Stimulated activated naive CD8-positive, alpha-beta T cell treated with anti-CD3 and anti-CD28 coated beads, Interleukin-15, Interleukin-2, amounts not matched to agents 100 U/mL and 50 U/mL, for 24 hours (primary cell): Measurements from ENCODE around the gene FLNC.

Experiments
- ATAC-seq: fragments of 150-1000 bp; cut with Tn5 transposase; one replicate; pipeline ENCODE4 v1.10.0; 2021
- DNase-seq: peaks from one replicate; pipeline ENCODE4 v3.0.0; 2021

The FLNC gene

DNA sequence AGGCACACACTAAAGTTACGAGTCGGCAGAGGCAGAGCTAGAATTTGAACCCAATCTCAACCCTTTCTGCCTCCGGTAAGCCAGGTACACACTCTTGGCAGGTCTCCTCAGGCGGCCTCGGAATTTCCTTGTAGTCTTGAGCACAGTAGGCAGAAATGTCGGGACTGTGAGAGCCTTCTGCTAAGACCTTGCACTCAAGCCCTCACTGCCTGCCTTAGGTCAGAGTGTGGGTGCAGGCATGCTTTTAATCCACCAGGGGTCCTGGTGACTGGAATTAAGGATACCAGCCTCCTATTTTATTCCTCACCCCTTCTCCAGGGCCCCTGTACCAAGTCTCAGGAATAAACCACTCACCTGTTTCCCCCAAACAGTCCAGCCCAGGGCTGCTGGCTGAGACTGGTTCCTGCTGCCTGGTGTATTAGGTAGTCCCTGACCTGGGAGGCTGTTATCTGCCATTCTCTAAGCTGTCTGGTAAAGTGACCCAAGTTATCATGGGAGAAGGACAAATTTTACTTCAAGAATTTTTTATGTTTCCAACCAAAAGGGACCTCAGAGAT, 33.3 kb downstream of the FLNC start:
- DNase-seq = peak; percentile 54
- ATAC-seq = peak; percentile 30

DNA sequence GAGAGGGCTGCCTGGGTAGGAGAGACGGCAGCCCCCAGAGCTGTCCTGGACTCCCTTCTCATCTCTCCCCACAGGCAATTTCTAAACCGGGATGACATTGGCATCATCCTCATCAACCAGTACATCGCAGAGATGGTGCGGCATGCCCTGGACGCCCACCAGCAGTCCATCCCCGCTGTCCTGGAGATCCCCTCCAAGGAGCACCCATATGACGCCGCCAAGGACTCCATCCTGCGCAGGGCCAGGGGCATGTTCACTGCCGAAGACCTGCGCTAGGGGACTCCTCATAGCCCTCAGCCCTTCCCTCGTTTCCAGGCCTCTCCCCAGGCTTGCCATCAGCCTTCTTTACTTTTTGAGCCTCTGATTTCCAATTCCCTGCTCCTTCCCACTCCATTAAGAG, 35.1 kb downstream of the FLNC start:
- DNase-seq (no peak), ATAC-seq (no peak)

DNA sequence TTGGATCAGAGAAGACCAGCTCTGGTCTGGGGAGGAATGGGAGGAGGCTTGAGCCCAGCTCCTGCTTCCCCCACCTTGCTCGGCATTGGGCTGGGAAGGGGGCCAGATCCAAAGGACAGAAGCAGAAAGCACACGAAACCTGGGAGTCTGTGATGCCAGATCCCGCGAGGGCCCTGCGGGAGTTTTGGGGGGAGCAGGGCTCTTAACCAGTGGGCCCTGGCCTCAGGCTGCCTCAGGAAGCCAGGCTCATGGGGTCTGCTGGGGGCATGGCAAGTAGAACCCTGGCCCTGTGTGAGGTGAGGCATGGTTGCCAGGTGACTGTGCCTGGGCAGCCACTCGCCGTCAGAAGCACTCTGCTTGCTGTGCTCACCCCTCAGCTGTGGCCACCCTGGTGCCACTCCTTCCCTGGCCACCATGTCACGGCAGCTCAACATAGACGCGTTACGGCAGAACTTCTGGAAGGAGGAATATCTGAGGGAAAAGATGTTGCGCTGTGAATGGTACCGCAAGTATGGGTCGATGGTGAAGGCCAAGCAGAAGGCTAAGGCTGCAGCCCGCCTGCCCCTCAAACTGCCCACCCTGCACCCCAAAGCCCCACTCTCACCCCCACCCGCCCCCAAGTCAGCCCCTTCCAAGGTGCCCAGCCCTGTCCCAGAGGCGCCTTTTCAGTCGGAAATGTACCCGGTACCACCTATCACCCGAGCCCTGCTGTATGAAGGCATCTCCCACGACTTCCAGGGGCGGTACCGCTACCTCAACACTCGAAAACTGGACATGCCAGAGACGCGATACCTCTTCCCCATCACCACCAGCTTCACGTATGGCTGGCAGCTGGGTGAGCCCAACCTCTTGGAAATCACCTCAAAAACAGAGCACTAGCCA, 36.0 kb downstream of the FLNC start:
- DNase-seq (no peak), ATAC-seq (no peak)

DNA sequence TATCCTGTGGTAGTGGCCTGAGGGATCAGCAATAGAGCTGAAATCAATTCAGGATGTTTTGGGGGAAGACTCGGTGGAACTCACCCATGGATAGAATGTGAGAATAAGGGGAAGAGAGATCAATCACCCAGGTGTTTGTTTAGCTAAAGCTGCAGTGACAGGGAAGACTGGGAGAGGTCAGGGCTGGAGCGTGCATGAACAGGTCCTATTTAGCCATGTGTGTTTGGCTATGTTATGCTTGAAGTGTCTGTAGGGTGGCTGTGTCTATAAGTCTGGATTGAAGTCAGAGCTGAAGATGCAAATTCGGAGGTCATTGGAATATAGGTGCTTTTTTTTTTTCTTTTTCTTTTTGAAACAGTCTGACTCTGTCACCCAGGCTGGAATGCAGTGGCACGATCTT, 37.0 kb downstream of the FLNC start:
- no peak for DNase-seq
- no peak for ATAC-seq

DNA sequence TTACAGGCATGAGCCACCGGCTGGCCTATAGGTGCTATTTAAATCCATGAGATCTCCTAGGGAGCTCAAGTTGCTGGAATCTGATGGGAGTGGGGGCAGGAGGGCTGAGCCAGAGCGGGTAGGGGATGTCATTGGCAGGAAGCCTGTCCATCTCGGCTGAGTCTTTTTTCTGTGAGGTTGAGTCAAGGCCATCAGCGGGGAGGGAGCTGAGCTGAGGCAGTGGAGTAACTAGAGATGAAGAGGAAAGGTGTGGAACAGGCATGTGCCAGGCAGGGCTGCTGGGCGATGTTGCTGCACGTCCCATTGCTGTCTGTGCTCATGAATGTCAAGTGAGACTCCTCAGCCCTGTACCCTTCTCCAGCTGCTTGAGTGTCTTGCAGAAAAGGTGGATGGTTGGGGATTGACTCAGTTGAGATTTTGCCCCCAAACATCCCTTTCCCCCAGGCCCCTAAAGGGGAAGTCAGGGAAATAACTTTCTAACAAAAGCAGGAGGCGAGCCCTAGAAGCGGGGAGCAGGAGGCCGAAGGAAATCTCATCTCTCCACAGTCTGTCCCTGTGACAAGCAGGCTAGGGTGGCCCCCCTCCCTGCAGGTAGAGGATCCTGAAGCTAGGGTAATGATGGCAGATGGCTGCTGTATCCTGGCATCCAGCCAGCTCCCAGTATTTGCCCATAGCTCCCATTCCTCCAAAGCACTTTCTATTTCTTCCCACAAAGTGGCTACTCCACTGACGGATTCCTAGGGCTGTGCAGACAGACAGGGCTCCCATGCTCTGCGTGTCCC, 37.8 kb downstream of the FLNC start:
- DNase-seq (no peak), ATAC-seq (no peak)

DNA sequence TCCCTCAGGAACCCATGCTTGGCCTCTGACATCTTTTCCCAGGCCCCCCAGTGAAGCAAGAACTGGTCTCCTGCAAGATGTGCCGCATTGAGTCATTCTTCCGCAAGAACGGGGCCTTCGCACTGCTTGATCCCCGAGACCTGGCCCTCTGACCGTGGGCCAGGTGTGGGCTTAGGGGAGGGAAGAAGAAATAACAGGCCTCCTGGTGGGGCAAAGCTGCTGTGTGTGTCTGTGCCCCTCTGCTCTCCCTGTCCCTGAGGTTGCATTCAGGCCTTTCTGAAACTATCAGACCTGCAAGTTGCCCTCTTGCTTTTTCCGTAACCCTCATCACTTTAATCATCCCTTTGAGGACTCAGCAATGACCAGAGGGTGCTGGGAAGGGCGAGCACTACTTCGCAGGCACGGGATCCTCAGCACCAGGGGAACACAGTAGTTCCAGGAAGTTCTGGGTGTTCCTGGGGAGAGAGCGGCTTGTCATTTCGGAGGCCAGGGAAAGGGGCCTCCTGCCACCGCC, 38.5 kb downstream of the FLNC start:
- ATAC-seq = no peak
- no peak for DNase-seq

DNA sequence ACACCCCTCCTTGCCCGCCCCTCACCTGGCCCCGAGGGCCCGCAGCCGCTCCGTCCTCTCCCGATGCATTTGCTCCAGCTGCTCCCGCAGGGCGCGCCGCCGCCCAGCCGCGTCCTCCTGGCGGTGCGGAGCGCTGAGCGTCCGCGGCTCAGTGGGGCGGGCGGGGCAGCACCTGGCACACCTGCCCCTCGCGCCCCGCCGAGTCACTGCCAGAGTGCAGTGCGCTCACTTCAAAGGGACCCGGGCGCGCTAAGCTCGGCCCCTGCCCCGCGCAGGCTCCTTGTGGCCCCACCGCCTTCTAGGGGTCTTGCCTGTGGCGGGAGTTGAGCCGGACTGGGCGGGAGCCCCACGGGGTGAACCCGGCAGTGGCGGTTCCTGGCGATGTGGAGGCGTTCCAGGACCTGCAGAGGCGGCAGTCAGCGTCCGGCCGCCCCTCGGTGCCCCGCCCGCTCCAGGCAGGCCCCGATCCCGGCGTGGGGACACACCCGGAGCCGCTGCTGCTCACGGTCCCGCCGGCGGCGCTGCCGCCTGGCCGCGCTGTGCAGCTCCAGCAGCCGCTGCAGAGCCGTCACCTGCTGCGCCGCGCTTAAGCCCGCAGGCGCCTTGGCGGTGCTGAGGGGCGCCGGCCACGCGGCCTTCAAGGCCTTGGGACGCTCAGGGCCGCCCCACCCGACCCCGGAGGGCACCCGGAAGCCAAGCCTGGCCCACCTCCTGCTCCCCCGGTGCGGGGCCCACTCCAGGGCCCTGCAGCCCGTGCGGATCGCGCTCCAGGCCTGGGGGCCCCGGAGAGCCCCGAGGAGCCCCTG, 39.1 kb downstream of the FLNC start:
- peak; percentile 85 for ATAC-seq
- DNase-seq = peak; percentile 55

DNA sequence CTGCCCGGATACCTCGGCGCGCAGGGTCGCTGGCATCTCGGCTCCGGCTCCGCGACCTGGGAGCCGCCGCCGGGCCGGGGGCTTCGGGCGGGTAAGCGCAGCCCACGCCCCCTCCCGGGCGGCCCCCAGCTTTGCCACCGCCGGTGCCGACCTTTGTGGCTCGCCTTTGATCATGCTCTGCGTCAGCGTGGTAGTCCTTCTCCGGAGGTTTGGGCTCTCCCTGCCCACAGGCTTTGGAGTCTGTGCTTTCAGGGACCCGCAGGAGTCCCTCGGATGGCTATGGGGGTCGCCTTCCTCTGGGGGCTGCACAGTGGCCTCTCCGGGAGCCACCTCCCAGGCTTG, 39.7 kb downstream of the FLNC start:
- peak; percentile 47 for DNase-seq
- peak; percentile 53 for ATAC-seq

DNA sequence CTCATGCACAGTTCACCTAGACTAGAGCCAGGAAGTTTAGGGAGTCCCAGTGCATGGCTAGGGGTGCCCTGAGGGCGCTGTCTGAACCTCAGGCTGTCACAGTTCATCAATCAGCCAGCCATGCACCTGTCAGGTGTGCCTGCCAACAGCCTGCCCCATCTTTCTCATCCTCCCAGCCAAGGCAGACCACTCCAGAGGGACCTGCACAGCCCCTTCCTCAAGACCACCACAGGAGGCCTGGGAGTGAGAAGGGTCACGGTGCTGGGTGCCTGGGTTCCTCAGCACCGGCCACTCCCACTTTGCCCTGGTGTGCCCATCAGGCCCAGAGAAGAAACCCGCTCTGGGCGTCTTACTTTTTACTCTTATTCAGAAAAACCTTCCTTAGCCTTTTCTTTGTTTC, 40.8 kb downstream of the FLNC start:
- ATAC-seq = no peak
- no peak for DNase-seq

DNA sequence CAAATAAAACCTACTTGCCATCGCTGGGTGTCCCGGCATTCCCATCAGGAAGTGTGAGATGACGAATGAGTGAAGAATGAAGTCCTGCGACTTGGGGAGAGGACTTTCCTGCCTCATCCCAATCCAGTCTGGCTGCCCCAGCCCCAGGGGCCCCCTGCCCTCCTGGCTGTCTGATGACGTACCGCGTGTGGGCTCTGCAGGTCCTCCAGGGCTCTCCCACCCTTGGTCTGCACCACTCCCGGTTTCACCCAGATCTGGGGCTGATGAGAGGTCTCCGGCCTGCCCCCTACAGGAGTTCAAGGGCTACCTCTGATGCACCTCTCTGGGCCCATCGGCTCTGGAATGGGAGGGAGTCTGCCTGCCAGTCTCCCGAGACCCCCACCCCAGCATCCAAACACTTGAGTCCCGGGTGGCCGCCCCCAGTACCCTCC, 42.2 kb downstream of the FLNC start:
- DNase-seq = no peak
- no peak for ATAC-seq

DNA sequence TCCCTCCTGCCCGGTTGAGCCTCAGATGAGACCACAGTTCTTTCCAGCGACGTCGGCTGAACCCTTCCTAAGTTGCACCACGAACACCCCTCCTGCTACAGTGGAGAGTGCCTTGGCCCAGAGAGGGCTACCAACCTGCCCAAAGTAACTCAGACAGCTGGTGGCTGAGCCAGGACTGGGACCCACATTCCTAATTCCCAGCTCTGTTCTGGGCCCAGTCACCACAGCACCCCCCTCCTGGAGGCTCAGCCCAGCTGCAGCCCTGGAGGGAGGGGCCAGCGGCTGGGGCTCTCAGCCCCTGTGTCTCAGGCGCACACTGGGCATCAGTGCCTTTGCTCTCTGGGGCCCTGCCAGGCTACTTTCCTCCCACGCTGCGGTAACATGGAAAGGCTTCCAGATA, 43.0 kb downstream of the FLNC start:
- ATAC-seq (no peak), DNase-seq (no peak)

DNA sequence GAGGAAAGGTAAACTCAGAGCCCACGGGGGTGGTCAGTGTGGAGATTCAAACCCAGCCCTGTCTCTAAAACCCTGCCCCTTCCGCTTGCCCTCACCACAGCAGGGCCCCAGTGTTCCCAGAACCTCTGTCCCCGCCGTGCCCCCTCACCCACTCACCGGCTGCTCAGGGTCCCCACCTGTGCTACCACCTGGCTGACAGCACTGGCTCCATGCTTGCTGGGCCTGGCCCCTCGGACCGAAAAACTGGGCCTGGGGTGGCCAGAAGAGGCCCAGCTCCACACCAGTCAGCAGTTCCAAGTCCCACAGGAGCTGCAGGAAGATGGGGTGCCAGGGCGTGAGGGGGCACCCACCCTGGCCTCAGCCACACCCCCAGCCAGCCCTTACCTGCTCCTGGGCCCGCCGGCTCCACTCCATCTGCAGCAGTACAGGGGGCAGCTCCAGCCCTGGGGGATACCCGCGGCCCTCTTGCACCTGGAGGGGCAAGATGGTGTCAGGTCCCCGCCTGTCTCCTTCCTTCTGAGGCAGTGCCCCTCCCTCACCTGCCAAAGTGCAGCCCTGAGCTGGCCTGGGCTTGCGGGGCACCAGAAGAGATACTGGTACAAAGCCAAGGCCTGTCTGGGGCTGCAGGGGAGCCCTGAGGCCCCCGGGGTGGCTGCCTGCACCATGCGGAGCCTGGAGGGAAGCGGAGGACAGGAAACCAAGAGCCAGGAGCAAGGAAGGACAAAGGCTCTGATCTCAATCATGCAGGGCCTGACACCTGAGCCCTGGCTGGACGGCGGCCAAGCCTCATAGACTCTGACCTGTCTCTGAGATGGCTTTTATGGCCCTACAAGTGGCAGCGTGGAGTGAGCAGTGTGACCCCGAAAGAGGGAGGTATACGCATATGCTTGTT, 44.2 kb downstream of the FLNC start:
- no peak for DNase-seq
- ATAC-seq = no peak

DNA sequence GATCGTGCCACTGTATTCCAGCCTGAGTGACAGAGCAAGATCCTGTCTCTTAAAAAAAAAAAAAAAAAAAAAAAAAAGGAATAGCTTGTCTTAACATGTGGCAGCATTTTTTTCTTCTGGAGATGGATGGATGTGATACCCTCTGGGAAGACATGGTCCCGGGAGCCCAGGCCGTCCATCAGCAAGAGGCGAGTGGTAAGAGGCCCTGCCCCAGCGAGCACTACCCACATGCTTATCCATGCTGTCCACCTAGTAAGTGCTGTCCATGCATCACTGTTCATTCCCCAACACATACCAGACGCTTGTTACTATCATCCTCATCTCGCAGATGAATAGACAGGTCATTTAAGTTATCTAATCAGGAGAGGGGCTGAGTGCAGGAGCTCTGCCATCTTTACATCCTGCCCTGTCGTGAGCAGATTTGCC, 45.3 kb downstream of the FLNC start:
- DNase-seq = no peak
- no peak for ATAC-seq

DNA sequence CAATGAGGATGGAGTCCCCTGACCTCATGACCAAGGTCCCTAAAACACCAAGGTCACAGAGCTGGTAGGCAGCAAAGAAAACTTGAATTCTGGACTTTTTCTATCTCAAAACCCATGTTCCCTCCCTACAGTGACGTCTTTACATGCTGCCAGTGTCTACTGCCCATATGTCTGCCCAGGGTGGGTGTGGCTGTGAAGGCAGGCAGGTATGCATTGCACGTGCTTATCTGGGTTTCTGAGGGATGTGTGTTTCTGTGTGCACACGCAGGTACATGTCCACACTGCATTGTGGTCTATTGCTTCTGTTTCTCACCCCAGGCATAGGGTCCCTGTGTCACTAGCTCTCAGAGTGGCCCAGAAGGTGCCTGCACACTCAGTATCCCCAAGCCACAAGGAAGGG, 45.9 kb downstream of the FLNC start:
- ATAC-seq = no peak
- DNase-seq = no peak

DNA sequence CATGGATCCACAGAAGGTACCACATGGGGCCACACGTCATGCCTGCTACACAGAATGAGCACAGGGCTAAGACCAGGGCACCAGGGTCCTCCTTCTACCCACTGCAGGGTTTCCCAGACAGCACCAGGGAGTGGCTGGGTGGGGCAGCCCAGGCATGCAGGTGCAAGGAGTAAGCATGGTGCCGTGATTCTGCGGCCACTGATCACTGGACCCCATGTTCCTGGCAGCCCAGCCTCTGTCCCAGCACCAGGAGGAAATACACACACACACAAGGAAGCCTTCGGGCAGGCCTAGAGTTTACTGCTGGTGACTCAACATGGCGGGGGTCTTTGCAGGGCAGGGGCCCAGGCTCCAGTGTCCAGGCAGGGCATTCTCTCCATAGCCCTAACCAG, 46.4 kb downstream of the FLNC start:
- DNase-seq (no peak), ATAC-seq (no peak)

DNA sequence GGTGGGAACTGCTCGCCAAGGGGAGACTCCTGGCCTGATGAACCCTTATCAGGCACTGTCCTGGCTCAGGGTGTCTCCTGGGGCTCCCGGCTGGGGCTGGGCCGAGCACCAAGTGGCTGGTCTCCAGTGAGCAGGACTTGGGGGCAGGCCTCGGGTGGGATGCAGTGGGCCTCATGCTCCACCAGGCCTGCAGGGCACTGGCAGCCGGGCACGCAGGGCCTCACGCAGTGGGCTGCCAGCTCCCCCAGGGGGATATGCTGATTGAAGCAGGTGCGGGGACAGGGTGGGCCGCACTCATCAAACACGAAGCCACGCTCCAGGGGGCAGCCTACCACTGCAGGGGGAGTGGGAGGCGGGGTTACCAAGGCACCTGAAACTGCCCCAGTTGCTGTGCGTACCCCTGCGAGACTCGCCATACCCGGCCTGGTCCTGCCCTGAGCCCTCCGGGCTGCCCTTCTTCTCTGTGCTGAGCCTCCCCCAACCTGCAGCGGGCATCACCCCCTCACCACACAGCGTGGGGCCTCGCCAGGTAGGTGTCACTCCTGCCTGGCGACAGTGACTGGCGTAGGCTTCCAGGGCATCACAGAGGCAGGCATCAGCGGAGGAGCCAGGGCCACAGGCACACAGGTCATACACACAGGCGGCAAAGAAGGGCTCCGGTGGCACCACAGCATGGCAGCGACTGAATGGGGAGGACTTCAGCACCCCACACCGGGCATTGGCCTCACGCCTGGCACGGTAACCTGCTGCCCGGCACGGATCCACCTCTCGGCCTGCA, 47.0 kb downstream of the FLNC start:
- no peak for DNase-seq
- no peak for ATAC-seq

DNA sequence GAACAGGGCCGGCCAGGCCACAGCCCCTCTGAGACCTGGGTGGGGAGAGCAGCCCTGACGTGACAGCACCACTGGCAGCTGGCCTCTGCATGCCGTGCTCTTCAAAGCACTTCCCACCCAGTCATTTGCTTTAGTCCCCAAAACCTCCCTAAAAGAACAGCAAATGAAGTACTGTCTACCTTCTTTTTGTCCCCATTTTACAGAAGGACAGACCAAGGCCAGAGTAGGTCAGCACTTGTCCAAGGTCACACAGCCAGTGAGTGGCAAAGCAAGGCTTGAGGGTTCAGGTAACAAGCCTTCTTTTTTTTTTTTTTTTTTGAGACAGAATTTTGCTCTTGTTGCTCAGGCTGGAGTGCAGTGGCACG, 47.5 kb downstream of the FLNC start:
- DNase-seq (no peak), ATAC-seq (no peak)

DNA sequence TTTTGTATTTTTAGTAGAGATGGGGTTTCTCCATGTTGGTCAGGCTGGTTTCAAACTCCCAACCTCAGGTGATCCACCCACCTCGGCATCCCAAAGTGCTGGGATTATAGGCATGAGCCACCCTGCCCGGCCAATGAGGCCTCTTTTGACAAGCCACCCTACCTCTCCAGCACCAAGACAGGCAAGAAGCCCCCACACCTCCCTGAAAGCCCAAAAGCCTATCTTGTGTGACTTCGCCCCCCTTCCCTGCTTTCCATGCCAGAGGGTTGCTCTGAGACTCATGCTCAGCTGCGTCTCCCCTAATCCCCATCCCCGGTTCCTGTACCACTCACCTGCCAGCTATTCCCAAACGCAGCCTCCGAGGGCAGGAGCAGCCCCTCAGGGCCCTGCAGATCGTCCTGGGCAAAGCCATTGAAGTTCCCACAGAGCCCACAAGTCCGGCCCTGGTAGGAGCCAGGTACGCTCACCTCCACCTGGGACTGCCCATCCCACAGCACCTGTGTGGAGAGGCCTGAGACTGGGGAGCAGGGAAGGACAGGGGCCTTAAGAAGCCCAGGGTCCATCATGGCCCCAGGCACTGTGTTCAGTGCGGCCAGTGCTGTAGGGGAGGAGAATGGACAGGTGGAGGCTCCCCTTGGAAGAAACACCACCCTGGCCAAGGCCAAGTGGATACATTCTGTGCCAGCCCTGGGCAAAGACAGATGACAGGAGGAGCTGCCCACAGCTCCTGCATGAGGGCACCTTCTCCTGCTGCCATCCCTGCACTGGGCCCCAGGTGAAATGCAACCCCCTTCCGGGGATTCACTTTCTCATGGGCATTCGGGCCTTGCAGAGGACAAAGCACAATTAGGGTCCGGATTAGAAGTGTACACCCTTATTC, 48.3 kb downstream of the FLNC start:
- DNase-seq = no peak
- ATAC-seq = no peak

DNA sequence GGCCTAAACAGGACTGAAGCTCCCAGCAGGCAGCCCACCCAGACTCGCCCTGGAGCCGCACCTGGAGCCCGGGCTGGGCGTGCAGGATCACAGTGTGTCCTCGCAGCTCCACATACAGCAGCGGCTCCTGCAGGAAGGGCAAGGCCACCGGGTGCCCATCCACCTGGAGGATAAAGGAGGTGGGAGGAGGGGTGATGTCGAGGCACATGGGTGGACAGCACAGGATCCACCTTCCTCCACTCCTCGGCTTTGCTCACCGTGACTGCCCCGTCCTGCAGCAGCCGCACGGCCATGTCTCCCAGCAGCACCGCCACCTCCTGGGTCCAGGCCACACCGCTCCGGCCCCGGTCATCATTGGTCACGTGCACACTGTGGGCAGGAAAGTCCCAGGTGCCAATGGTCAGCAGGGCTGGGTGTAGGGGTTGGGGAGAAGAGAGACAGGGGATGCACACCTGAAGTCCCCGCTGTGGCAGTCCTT, 49.3 kb downstream of the FLNC start:
- DNase-seq (no peak), ATAC-seq (no peak)
